ENCODE data around the gene ATAT1.
"Not testable (repeated sequence)": the region's sequence is repeated elsewhere in the genome, so short reads cannot be mapped to it uniquely, and the experiment has no call there.

ATAT1 gene

DNA sequence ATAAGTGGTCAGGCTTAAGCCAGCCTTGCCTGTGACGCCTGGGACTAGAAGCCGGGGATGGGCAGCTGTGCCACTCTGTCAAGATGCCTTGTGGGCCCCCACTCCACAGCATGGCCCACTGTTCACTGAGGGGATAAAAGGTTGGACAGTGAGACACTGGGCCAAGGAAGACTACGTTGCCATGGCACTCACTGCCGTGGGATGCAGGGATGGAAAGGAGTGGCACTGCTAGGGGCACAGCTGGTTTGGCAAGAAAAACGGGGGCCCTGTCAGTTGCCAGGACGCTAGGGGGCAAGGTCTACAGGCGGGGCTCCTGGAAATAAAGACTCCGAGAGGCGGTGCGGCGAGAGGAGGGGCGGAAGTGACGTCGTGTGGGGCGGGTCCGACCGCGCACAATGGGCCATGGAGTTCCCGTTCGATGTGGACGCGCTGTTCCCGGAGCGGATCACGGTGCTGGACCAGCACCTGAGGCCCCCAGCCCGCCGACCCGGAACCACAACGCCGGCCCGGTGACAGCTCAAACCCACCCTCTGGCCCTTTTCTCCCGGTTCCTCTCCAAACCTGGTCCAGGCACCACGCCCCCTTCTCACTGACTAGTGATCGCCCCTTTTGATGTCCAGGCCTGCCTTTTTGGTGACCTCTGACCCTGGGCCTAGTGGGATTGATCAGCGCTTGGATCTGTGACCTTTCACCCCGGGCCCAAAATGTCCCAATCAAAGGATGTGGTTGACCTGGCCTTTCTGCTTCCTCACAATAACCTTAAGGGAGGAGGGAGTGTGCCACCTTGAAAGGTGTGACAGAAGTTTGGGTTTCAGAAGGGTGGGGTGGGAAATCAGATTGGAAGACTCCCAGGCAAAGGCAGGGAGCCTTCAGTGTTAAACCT is at the start of gene ATAT1:
Gene ATAT1, plus strand, starts transcription at position 391 of the 883 bp plus-strand sequence.
- no peak for DNase-seq

GRCh38 chr6:30578051-30578450 is 48.6 kb upstream of the ATAT1 start:
- DNase-seq: no peak

- no peak for DNase-seq
Measured at GRCh38 chr6:30583921-30584320, 42.8 kb upstream of the ATAT1 start.

- DNase-seq: no peak
Measured at GRCh38 chr6:30589754-30590358, 36.8 kb upstream of the ATAT1 start.

DNA sequence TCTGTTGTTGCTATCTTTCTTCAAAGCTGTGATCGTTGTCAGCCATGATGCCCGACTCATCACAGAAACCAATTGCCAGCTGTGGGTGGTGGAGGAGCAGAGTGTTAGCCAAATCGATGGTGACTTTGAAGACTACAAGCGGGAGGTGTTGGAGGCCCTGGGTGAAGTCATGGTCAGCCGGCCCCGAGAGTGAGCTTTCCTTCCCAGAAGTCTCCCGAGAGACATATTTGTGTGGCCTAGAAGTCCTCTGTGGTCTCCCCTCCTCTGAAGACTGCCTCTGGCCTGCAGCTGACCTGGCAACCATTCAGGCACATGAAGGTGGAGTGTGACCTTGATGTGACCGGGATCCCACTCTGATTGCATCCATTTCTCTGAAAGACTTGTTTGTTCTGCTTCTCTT is 36.2 kb upstream of the ATAT1 start:
- DNase-seq: no peak

DNA sequence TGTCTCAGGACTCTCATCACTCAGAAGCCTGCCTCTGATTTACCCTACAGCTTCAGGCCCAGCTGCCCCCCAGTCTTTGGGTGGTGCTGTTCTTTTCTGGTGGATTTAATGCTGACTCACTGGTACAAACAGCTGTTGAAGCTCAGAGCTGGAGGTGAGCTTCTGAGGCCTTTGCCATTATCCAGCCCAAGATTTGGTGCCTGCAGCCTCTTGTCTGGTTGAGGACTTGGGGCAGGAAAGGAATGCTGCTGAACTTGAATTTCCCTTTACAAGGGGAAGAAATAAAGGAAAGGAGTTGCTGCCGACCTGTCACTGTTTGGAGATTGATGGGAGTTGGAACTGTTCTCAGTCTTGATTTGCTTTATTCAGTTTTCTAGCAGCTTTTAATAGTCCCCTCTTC is 35.7 kb upstream of the ATAT1 start:
- DNase-seq: no peak

DNA sequence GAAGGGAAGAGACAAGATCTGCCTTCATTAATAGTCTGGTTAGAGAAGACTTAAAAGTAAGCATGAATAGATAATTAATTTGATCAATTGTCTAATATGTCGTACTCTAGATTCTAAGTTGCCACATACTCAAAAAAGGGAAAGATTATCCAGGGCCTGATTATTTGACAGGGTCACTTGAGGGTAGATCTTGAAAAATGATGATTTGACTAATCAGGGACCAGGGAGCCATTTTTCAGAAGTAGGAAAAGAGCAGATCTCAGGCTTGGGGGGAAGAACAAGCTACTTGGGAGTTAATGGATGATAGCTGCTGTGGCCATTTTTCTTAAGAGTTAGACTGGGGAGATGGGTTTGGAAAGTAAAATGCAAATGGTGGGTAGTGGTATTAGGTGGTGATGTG is 34.4 kb upstream of the ATAT1 start:
- DNase-seq: no peak

DNA sequence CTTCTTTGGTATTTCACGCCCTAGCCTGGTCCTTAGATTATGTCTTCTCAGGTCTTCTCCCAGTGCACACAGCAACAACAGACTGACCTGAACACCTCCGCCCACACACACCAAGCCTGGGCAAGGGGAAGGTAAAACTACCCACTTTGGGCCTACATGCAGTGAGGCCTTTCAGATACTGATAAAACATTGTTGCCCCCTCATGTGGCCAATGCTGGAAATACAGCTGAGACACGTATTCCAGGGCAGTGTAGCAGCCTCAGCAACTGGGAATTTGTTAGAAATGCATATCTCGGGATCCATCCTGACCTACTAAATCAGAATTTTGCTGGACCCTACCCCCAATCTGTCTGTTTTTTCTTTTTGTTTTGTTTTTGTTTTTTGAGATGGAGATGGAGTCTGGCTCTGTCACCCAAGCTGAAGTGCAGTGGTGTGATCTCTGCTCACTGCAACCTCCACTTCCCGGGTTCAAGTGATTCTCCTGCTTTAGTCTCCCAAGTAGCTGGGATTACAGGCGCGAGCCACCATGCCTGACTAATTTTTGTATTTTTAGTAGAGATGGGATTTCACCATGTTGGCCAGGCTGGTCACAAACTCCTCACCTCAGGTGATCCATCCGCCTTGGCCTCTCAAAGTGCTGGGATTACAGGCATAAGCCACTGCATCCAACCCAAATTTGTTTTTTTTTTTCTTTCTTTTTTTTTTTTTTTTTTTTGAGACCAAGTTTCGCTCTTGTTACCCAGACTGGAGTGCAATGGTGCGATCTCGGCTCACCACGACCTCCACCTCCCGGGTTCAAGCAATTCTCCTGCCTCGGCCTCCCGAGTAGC is 29.1 kb upstream of the ATAT1 start:
- not testable (repeated sequence) for DNase-seq

- no peak for DNase-seq
Measured at GRCh38 chr6:30598912-30599624, 27.6 kb upstream of the ATAT1 start.

DNA sequence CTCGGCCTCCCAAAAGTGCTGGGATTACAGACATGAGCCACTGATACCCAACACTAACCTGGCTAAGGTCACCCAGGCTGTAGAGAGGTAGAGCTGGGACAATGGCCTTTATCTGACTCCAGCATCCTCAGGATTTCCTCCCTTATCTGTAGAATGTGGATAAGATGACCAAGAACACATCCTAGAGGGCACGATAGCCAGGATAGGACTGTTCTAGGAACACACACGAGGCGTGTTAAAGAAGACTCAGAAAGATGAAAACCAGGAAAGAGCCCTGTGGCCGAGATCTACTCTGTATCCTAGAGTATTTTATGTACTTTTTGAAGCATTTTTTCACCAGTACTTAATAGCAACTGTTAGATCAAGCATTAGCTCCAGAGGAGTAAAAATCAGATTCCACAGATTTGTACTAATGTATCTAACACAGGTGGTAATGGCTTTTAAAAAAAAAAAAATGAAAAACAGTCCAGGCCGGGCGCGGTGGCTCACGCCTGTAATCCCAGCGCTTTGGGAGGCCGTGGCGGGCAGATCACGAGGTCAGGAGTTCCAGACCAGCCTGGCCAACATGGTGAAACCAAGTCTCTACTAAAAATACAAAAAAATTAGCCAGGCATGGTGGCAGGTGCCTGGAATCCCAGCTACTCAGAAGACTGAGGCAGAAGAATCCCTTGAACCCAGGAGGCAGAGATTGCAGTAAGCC is 26.9 kb upstream of the ATAT1 start:
- no peak for DNase-seq

GRCh38 chr6:30600451-30600961 is 26.2 kb upstream of the ATAT1 start:
- no peak for DNase-seq

GRCh38 chr6:30601436-30601814 is 25.2 kb upstream of the ATAT1 start:
- DNase-seq: no peak

DNA sequence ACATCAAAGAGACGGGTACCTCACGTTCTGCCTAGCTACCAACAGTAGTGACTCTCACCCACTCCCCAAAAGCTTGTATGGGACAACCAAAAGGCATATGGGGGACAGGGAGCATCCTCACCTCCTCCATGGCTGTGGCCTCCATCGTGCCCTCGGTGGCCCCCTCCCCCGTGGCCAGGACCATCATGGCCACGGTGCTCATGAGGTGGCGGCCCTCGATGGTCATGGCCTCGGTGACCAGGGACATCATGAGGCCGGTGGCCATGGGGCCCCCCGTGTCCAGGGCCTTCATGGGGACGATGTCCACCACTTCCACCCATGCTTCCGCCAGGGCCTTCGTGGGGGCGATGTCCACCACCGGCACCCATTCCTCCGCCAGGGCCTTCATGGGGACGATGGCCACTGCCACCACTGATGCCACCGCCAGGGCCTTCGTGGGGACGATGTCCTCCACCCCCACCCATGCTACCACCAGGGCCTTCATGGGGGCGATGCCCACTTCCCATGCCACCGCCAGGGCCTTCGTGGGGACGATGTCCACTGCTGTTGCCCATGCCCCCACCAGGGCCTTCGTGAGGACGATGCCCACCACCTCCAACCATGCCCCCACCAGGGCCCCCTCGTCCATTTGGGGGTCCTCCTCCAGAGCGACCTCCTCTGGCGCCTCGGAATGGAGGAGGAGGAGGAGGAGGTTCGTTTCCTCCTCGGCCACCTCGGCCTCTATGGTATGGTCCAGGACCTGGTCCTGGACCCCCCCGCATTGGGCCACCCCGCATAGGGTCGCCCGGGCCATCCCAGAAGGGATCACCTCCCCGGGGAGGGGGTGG is 24.6 kb upstream of the ATAT1 start:
- no peak for DNase-seq

DNA sequence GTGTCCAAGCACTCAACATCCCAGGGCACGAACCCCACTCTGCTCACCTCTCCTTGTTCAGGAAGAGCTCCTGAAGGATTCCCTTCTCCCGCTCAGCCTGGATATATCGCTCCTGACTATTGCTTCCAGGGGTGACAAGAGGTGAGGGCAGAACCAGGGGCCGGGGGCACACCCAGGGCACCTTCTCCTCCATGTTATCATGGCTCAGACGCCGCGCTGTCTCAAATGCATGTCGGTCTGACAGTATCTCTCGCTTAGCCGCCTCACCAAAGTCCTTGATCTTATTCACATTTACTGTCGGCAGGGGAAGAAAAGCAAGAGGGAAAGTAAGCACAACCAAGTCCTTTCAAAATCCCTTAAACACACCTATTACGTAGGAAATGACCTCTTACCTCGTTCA is 22.7 kb upstream of the ATAT1 start:
- no peak for DNase-seq

- no peak for DNase-seq
Measured at GRCh38 chr6:30610065-30610464, 16.6 kb upstream of the ATAT1 start.

- no peak for DNase-seq
Measured at GRCh38 chr6:30611150-30611855, 15.4 kb upstream of the ATAT1 start.

GRCh38 chr6:30611856-30612194 is 14.8 kb upstream of the ATAT1 start:
- no peak for DNase-seq

DNA sequence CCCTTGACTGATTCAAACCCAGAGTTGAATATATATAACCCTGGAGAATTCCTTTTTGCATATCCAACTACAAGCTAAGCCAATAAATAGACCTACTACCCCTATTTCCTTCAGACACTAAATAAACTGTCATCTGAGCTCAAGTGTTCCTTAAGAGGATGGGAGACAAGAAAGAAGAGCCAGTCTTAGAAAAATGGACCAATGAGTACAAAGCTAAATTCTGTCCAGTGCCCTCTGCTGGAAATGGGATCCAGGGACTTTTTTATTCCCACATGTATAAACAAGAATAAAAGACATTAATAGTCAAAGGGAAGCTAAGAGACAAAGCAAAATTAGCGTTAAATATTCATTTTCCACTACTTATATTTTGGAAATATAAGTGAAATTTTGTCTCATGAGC is 14.5 kb upstream of the ATAT1 start:
- no peak for DNase-seq

DNA sequence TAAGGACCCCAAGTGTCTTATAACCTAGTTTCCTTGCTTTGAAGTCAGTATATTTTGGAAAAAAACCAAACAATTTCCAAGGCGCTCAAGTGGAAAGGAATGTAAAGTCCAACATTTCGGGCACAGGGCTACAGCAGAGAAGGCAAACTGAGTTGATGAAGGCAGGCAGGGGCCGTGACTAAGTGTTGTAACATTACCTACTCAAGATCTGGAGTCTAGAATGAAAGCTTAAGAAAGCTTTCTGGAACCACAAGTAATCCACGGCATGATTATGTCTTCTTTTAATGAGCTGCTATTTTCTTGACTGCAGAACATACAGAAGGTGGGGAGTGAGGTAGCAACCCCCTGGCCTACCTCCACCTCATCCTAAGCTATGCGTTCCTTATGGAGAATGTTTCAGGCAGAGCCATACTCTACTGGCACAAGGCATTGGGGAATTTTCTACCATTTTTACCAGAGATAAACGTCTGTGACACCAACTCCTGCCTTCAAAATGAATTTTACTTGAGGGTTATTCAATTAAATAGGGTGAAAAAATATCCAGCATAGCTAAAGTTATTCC is 13.9 kb upstream of the ATAT1 start:
- no peak for DNase-seq
